Fibroblast of mammary gland (primary cell): Measurements from ENCODE around the gene YAF2.
"Not testable (repeated sequence)": the region's sequence is repeated elsewhere in the genome, so short reads cannot be mapped to it uniquely, and the experiment has no call there.

Experiments used
- DNase-seq: peaks from one replicate; pipeline ENCODE4 v3.0.0-alpha.2; 2010; ENCODE audit warnings: low read depth
- H3K4me3 ChIP-seq: 2 replicates; pipeline ENCODE4 v1.5.1; 2011; ENCODE audit warnings: low read depth, mild to moderate bottlenecking, low read length, moderate library complexity; ENCODE audit not compliant: control insufficient read depth
- TF ChIP-seq, protein P1 (sequence below): conservative IDR thresholded peaks from 2 replicates; pipeline ENCODE4 v1.5.1; 2011; ENCODE audit warnings: low read depth, low read length, inconsistent platforms; ENCODE audit not compliant: control insufficient read depth, insufficient read depth

YAF2 gene

DNA sequence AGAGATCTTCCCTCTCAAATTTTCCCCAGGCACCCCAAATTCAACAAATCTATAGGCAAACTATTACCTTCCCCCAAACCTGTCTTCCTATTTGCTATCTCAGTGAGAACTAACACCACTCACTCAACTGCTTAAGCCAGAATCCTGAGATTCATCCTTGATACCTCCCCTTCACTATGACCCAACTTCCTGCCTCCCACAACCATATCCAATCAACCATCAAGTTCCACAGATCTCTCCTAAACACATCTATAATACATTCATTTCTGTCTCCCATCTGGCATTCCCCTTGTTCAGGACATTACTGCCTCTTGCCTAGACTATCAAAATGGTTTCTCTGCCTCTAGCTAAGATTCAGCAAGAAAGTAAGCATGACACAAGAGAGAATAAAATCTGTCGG, 21.3 kb downstream of the YAF2 start:
- DNase-seq = no peak
- no peak overlapping the region for H3K4me3 ChIP-seq
- TF ChIP-seq, protein P1, sequence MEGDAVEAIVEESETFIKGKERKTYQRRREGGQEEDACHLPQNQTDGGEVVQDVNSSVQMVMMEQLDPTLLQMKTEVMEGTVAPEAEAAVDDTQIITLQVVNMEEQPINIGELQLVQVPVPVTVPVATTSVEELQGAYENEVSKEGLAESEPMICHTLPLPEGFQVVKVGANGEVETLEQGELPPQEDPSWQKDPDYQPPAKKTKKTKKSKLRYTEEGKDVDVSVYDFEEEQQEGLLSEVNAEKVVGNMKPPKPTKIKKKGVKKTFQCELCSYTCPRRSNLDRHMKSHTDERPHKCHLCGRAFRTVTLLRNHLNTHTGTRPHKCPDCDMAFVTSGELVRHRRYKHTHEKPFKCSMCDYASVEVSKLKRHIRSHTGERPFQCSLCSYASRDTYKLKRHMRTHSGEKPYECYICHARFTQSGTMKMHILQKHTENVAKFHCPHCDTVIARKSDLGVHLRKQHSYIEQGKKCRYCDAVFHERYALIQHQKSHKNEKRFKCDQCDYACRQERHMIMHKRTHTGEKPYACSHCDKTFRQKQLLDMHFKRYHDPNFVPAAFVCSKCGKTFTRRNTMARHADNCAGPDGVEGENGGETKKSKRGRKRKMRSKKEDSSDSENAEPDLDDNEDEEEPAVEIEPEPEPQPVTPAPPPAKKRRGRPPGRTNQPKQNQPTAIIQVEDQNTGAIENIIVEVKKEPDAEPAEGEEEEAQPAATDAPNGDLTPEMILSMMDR = no peak

GRCh38 chr12:42215759-42216158, 22.3 kb downstream of the YAF2 start:
- not testable (repeated sequence) for H3K4me3 ChIP-seq, DNase-seq

GRCh38 chr12:42213954-42214426, 24.1 kb downstream of the YAF2 start:
- TF ChIP-seq, protein P1 = no peak
- DNase-seq = peak; percentile 50
- H3K4me3 ChIP-seq = no peak overlapping the region

GRCh38 chr12:42213023-42213422, 25.0 kb downstream of the YAF2 start:
- H3K4me3 ChIP-seq = no peak overlapping the region
- TF ChIP-seq, protein P1 = no peak
- DNase-seq = peak; percentile 19

GRCh38 chr12:42208574-42208973, 29.5 kb downstream of the YAF2 start:
- no peak for DNase-seq
- TF ChIP-seq, protein P1 = no peak
- H3K4me3 ChIP-seq = no peak overlapping the region

GRCh38 chr12:42204819-42205218, 33.2 kb downstream of the YAF2 start:
- no peak for DNase-seq
- H3K4me3 ChIP-seq = no peak overlapping the region
- TF ChIP-seq, protein P1 = no peak

DNA sequence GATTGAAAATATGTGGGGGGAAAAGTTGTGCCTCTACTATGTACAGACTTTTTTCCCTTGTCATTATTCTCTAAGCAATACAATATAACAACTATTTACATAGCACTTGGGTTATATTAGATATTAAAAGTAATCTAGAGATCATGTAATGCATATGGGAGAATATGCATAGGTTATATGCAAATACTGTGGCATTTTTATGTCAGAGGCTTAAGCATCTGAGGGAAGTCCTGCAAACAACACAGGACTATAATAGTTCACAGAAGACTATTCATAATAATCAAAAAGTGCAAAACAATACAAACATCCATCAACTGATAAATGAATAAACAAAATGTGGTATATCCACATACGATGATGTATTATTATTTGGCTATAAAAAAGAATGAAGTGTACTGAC, 33.7 kb downstream of the YAF2 start:
- DNase-seq = no peak
- H3K4me3 ChIP-seq = no peak overlapping the region
- TF ChIP-seq, protein P1 = no peak

DNA sequence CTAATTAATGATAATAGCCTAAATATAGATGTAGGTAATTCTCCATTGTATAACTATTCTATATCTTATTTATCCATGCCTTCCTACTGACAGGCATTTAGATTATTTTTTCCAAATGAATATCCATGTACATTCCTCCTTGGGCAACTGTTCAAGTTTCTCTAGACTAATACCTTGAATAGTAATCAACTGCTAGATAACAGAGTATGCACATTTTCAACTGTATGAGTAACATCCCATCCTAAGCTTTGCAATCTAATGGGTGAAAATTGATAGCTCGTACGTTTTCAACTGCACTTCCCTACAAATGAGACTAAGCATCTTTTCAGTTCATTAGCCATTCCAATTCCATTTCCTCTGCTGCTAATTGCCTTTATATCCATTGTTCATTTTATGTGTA, 37.0 kb downstream of the YAF2 start:
- TF ChIP-seq, protein P1 = no peak
- no peak for DNase-seq
- no peak overlapping the region for H3K4me3 ChIP-seq
